ENCODE results near the gene ZNF664. TPM values are rescaled to one million over a fixed set of nuclear protein-coding genes. Genes with fewer than 3 reads are reported as not detected.

Gene ZNF664
- total and polyA plus RNA-seq, 10 of the 15 experiments (the other 5 are each of a cell fraction or from before 2014, with no cell fraction given), result 1.8 to 65.6 (median 30.8) TPM

DNA sequence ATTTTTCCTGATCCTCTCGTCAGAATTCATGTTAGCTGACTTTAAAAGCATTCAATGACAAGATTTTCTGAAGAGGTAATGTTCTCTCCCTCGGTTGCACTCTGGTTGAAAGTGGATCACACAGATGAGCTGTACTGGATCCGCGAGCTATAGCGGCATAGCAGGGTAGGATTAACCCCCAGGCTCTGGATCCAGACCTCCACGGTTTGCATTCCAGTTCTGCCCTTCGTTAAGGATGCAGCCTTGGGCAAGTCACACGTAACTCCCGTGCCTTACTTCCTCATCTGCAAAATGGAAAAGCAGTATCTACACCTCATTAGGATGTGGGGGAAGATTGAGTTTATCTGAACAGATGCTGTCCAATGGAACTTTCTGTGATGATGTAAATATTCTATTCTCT lies 14.1 kb upstream of the ZNF664 start:
- no peak for DNase-seq (ENCODE audit: low read depth, low spot score)
- H3K9ac ChIP-seq (ENCODE audit: control insufficient read depth, insufficient read depth, low read length), result no peak overlapping the region
- no peak overlapping the region for H3K4me2 ChIP-seq (ENCODE audit: control insufficient read depth, insufficient read depth)
- no peak for ATAC-seq
- RAD21 ChIA-PET (ENCODE audit: unreplicated experiment), result no interaction called here
- H3K27ac ChIP-seq (ENCODE audit: control insufficient read depth, insufficient read depth), result no peak overlapping the region
- WGBS (ENCODE audit: insufficient coverage, insufficient replicate concordance, low lambda C conversion rate, missing lambda C conversion rate), result 84% methylated on average over 9 of the region's 9 CpGs
- intact Hi-C loops (cut with micrococcal nuclease; ENCODE audit: unreplicated experiment) (no loop called here), in situ Hi-C loops (cut with MboI) (no loop called here)
- SMC1A ChIA-PET (ENCODE audit: uncharacterized antibody, unreplicated experiment), result interaction anchor here (1.9 kb wide), 1 partner anchor 11 kb away, joined by 5 read pairs; no protein-coding TSS in a partner anchor
- no peaks in the 10 kb centered on the region for H4K20me1 ChIP-seq (ENCODE audit: control insufficient read depth, insufficient read depth)
- TF ChIP-seq NFYB (IDR thresholded peaks at IDR 0.05; ENCODE audit: insufficient read depth, low read depth, low read length) (no peak), CHD2 (IDR thresholded peaks at IDR 0.05; ENCODE audit: borderline replicate concordance, low read depth, low read length) (no peak), NFIC (IDR thresholded peaks at IDR 0.05; ENCODE audit: low read depth, low read length) (no peak), YY1 (IDR thresholded peaks at IDR 0.05; ENCODE audit: low read depth, low read length) (no peak), ETV6 (conservative IDR thresholded peaks at IDR 0.05 in 1 of 2, IDR thresholded peaks at IDR 0.05 in 1 of 2; ENCODE audit: borderline replicate concordance in 1 of 2, low read depth in 1 of 2) (no peak), RCOR1 (conservative IDR thresholded peaks at IDR 0.05; ENCODE audit: low read depth, low read length) (no peak)
- TF ChIP-seq, protein P1, sequence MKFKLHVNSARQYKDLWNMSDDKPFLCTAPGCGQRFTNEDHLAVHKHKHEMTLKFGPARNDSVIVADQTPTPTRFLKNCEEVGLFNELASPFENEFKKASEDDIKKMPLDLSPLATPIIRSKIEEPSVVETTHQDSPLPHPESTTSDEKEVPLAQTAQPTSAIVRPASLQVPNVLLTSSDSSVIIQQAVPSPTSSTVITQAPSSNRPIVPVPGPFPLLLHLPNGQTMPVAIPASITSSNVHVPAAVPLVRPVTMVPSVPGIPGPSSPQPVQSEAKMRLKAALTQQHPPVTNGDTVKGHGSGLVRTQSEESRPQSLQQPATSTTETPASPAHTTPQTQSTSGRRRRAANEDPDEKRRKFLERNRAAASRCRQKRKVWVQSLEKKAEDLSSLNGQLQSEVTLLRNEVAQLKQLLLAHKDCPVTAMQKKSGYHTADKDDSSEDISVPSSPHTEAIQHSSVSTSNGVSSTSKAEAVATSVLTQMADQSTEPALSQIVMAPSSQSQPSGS (IDR thresholded peaks at IDR 0.05; ENCODE audit: low read length), result no peak
- TF ChIP-seq, protein P2, sequence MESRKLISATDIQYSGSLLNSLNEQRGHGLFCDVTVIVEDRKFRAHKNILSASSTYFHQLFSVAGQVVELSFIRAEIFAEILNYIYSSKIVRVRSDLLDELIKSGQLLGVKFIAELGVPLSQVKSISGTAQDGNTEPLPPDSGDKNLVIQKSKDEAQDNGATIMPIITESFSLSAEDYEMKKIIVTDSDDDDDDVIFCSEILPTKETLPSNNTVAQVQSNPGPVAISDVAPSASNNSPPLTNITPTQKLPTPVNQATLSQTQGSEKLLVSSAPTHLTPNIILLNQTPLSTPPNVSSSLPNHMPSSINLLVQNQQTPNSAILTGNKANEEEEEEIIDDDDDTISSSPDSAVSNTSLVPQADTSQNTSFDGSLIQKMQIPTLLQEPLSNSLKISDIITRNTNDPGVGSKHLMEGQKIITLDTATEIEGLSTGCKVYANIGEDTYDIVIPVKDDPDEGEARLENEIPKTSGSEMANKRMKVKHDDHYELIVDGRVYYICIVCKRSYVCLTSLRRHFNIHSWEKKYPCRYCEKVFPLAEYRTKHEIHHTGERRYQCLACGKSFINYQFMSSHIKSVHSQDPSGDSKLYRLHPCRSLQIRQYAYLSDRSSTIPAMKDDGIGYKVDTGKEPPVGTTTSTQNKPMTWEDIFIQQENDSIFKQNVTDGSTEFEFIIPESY (IDR thresholded peaks at IDR 0.05), result no peak
- TF ChIP-seq, protein P3, sequence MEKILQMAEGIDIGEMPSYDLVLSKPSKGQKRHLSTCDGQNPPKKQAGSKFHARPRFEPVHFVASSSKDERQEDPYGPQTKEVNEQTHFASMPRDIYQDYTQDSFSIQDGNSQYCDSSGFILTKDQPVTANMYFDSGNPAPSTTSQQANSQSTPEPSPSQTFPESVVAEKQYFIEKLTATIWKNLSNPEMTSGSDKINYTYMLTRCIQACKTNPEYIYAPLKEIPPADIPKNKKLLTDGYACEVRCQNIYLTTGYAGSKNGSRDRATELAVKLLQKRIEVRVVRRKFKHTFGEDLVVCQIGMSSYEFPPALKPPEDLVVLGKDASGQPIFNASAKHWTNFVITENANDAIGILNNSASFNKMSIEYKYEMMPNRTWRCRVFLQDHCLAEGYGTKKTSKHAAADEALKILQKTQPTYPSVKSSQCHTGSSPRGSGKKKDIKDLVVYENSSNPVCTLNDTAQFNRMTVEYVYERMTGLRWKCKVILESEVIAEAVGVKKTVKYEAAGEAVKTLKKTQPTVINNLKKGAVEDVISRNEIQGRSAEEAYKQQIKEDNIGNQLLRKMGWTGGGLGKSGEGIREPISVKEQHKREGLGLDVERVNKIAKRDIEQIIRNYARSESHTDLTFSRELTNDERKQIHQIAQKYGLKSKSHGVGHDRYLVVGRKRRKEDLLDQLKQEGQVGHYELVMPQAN (conservative IDR thresholded peaks at IDR 0.05), result no peak
- no peaks in the 10 kb centered on the region for H3K79me2 ChIP-seq (ENCODE audit: control insufficient read depth, insufficient read depth, low read length)
- POLR2A ChIA-PET, result no interaction called here
- peaks cover 0 to 3% of the 10 kb centered on the region in 2 experiments; a peak in 2 of 4 replicates for H3K27me3 ChIP-seq (replicated peaks in 1 of 2; ENCODE audit: control insufficient read depth in 2 of 2, insufficient read depth in 2 of 2, low read length in 1 of 2)
- CTCF ChIA-PET, result interaction anchor here (2.4 kb wide), 1 partner anchor 53 kb away, joined by 6 read pairs; no protein-coding TSS in a partner anchor
- no peaks in the 10 kb centered on the region for H3K4me1 ChIP-seq (ENCODE audit: control insufficient read depth, insufficient read depth, low read length)
- H3K4me3 ChIP-seq, result no peak overlapping the region
- BruUV-seq (replicated peaks), result no TSS peak
- FAIRE-seq, result no peak
- H3K9me3 ChIP-seq (replicated peaks; ENCODE audit: control insufficient read depth, insufficient read depth, low read length), result no peaks in the 10 kb centered on the region
- H3K36me3 ChIP-seq (ENCODE audit: control insufficient read depth in 2 of 2, insufficient read depth in 2 of 2, low read length in 1 of 2), result no peaks in the 10 kb centered on the region
- no peak overlapping the region for H2AFZ ChIP-seq (ENCODE audit: control insufficient read depth, low read depth, low read length)

All from GM12878 (cell line).